B cell (primary cell): Measurements from ENCODE around the gene EGLN2. TPM values are rescaled to one million over a fixed set of nuclear protein-coding genes. Genes with fewer than 3 reads are reported as not detected.

Source experiments
- ATAC-seq: fragments of 200-7000 bp; cut with Tn5 transposase; one replicate; pipeline ENCODE4 v1.10.0; 2021; ENCODE audit warnings: low read depth, mild to moderate bottlenecking, moderate number of reproducible peaks, moderate library complexity
- CTCF ChIA-PET: fragments of 350-600 bp; sonication (Branson Sonifier 250); formaldehyde crosslinking; loops from one replicate; lab custom pipeline; 2021; ENCODE audit warnings: antibody characterized with exemption, inconsistent platforms; lab: Charles Lee
- POLR2A ChIA-PET: fragments of 350-600 bp; sonication (Branson Sonifier 250); formaldehyde crosslinking; loops from one replicate; lab custom pipeline; 2021; ENCODE audit warnings: antibody characterized with exemption; lab: Charles Lee
- DNase-seq: peaks from one replicate; pipeline ENCODE4 v3.0.0; 2013
- H2AFZ ChIP-seq: 2 replicates; pipeline ENCODE4 v1.6.1; 2012; ENCODE audit warnings: mild to moderate bottlenecking, low read depth, low read length; ENCODE audit not compliant: insufficient read depth, poor library complexity, severe bottlenecking
- H3K27ac ChIP-seq, 2 donors: 1 replicate in 1 of 2; 2 replicates in 1 of 2; pipeline ENCODE4 v1.5.1; 2012 to 2013; ENCODE audit warnings: low read length in 2 of 2, mild to moderate bottlenecking in 2 of 2, moderate library complexity in 1 of 2
- H3K27me3 ChIP-seq, 4 experiments: fragments of 200-600 bp in 1 of 4; sonication (generic) in 1 of 4; replicated peaks in 1 of 4; 1 replicate in 2 of 4; 2 replicates in 2 of 4; pipeline versions ENCODE4 v1.6.1 to v1.7.0; 2013 to 2016; ENCODE audit warnings: low read length in 3 of 4, mild to moderate bottlenecking in 2 of 4, mixed read lengths in 1 of 4, moderate library complexity in 1 of 4; ENCODE audit not compliant: insufficient read depth in 4 of 4, control insufficient read depth in 3 of 4; ENCODE audit errors: control extremely low read depth in 1 of 4
- H3K36me3 ChIP-seq, 2 experiments: replicated peaks in 1 of 2; 1 replicate in 1 of 2; 2 replicates in 1 of 2; pipeline versions ENCODE4 v1.6.1 to v1.7.1; 2013; ENCODE audit warnings: low read length in 1 of 2; ENCODE audit not compliant: insufficient read depth in 2 of 2, control insufficient read depth in 1 of 2; ENCODE audit errors: control extremely low read depth in 1 of 2, extremely low read depth in 1 of 2
- H3K4me1 ChIP-seq, 2 donors: fragments of 200-600 bp in 1 of 2; sonication (generic) in 1 of 2; 1 replicate in 1 of 2; 2 replicates in 1 of 2; pipeline versions ENCODE4 v1.5.1 to v1.6.1; 2013 to 2017; ENCODE audit warnings: low read length in 2 of 2; ENCODE audit not compliant: control insufficient read depth in 2 of 2, insufficient read depth in 2 of 2
- H3K4me2 ChIP-seq: replicated peaks from 2 replicates; pipeline ENCODE3; 2012; ENCODE audit warnings: mild to moderate bottlenecking, low read depth, low read length; ENCODE audit not compliant: poor library complexity, severe bottlenecking
- H3K4me3 ChIP-seq, 5 experiments: fragments of 200-600 bp in 1 of 5; sonication (generic) in 1 of 5; 1 replicate in 3 of 5; 2 replicates in 2 of 5; pipeline versions ENCODE4 v1.5.1 to v1.7.0; 2011 to 2016; ENCODE audit warnings: low read length in 4 of 5, mild to moderate bottlenecking in 4 of 5, low read depth in 2 of 5, control low read depth in 1 of 5, moderate library complexity in 1 of 5; ENCODE audit not compliant: insufficient read depth in 1 of 5; ENCODE audit errors: control extremely low read depth in 1 of 5, extremely low read depth in 1 of 5
- H3K79me2 ChIP-seq: fragments of 200-600 bp; sonication (generic); one replicate; pipeline ENCODE4 v1.6.0; 2016; ENCODE audit warnings: low read length; ENCODE audit not compliant: control insufficient read depth, insufficient read depth
- H3K9ac ChIP-seq: fragments of 200-600 bp; sonication (generic); 2 replicates; pipeline ENCODE4 v1.6.1; 2017; ENCODE audit warnings: mild to moderate bottlenecking, low read length, moderate library complexity
- H3K9me3 ChIP-seq, 3 donors: one replicate each; pipeline versions ENCODE4 v1.6.1 to v1.7.1; 2013; ENCODE audit warnings: low read length in 2 of 3; ENCODE audit not compliant: control insufficient read depth in 2 of 3, insufficient read depth in 1 of 3; ENCODE audit errors: control extremely low read depth in 1 of 3
- H4K20me1 ChIP-seq: 2 replicates; pipeline ENCODE4 v1.6.0; 2012; ENCODE audit warnings: mild to moderate bottlenecking, low read length; ENCODE audit not compliant: insufficient read depth, control insufficient read depth, poor library complexity, severe bottlenecking
- H3K27ac Mint-ChIP-seq: one replicate; pipeline ENCODE4 v1.8.0; 2021; ENCODE audit warnings: mixed read lengths
- H3K27me3 Mint-ChIP-seq: one replicate; pipeline ENCODE4 v1.8.0; 2021; ENCODE audit warnings: mixed read lengths
- H3K4me1 Mint-ChIP-seq: one replicate; pipeline ENCODE4 v1.8.0; 2021; ENCODE audit warnings: mixed read lengths
- H3K4me3 Mint-ChIP-seq: one replicate; pipeline ENCODE4 v1.8.0; 2021; ENCODE audit warnings: mixed read lengths
- H3K9me3 Mint-ChIP-seq: one replicate; pipeline ENCODE4 v1.8.0; 2022; ENCODE audit warnings: mixed read lengths; ENCODE audit not compliant: insufficient read depth
- CTCF ChIP-seq: fragments of 200-600 bp; IDR thresholded peaks from one replicate; pipeline ENCODE4 v1.8.0; 2022; ENCODE audit warnings: antibody characterized with exemption, mild to moderate bottlenecking
- EZH2 ChIP-seq: IDR thresholded peaks from 2 replicates; pipeline ENCODE4 v1.6.1; 2012; ENCODE audit warnings: borderline replicate concordance, low read depth, mild to moderate bottlenecking, moderate library complexity, low read length; ENCODE audit not compliant: insufficient read depth, poor library complexity, severe bottlenecking
- WGBS: methylation state at CpG from one replicate; pipeline ENCODE4 v1.1.5; 2013; ENCODE audit warnings: missing lambda C conversion rate; ENCODE audit not compliant: insufficient coverage; 5-methylcytosine and 5-hydroxymethylcytosine counted together
- intact Hi-C: fragments of 100-400 bp; cut with micrococcal nuclease; formaldehyde crosslinking; loops from one replicate; pipeline ENCODE4 v1.10.0; 2022
- polyA plus RNA-seq: library from polyadenylated mRNA; depleted of rRNA; stranded (reverse); fragments of >200 nt; gene quantifications from 2 replicates; pipeline ENCODE4 v1.2.3, GENCODE V29; 2012
- total RNA-seq, 2 donors: library from RNA; stranded (reverse); fragments of 120-200 nt in 1 of 2; gene quantifications; 1 replicate in 1 of 2; 2 replicates in 1 of 2; pipeline versions ENCODE4 v1.2.3 to v1.2.4, GENCODE V29; 2013 to 2022

EGLN2 gene
- total and polyA plus RNA-seq, 2 donors (not counting 1 experiment from before 2014, with no cell fraction given) = 130 to 178 TPM

- peak overlapping the region; percentile 60 for H3K4me3 Mint-ChIP-seq
- peak overlapping the region; percentile 42 for H3K9ac ChIP-seq
- H3K27me3 Mint-ChIP-seq = no peaks in the 10 kb centered on the region
- peak overlapping the region; percentile 26 to 47 for H3K27ac ChIP-seq
- H2AFZ ChIP-seq = no peak overlapping the region
- peak overlapping the region; percentile 63 for H3K4me2 ChIP-seq
- intact Hi-C loops = loop anchor here (1.0 to 5.0 kb wide), 2 partner anchors 22 to 508 kb away; partner anchors contain the start of gene HNRNPUL1
- H3K27ac Mint-ChIP-seq = peak overlapping the region; percentile 76
- no peaks in the 10 kb centered on the region for H3K9me3 ChIP-seq
- peaks cover 58% of the 10 kb centered on the region for H4K20me1 ChIP-seq
- H3K9me3 Mint-ChIP-seq = no peaks in the 10 kb centered on the region
- ChIA-PET CTCF (interaction anchor here (1.2 to 3.0 kb wide), 6 partner anchors 11 to 78 kb away, joined by 3 to 14 read pairs (median 12); partner anchors contain the start of gene RAB4B), POLR2A (interaction anchor here (0.5 to 1.2 kb wide), 6 partner anchors 22 to 1144 kb away, joined by 3 to 12 read pairs (median 4); partner anchors contain the start of genes COQ8B, ITPKC and RAB4B)
- peaks cover 50% of the 10 kb centered on the region for H3K4me1 Mint-ChIP-seq
- peaks cover 86% of the 10 kb centered on the region for H3K79me2 ChIP-seq
- TF ChIP-seq CTCF = no peak
- 61% methylated on average over 6 of the region's 9 CpGs for WGBS
- H3K36me3 ChIP-seq = peaks cover 17 to 46% of the 10 kb centered on the region in 2 experiments
- H3K27me3 ChIP-seq = no peaks in the 10 kb centered on the region
- no peak for ATAC-seq
- DNase-seq = no peak
- peaks cover 43 to 59% of the 10 kb centered on the region in 2 donors for H3K4me1 ChIP-seq
- H3K4me3 ChIP-seq = peak overlapping the region in 3 of 5 experiments; percentile 0 to 30 (median 13)
Observed at GRCh38 chr19:40754611-40755247, 44.3 kb upstream of the EGLN2 start.

GRCh38 chr19:40755248-40755624 is 43.8 kb upstream of the EGLN2 start:
- Histone ChIP-seq H3K4me1 (peaks cover 38 to 54% of the 10 kb centered on the region in 2 donors), H3K36me3 (peaks cover 20 to 51% of the 10 kb centered on the region in 2 experiments), H3K4me2 (peak overlapping the region; percentile 63), H3K27me3 (no peaks in the 10 kb centered on the region), H3K9me3 (no peaks in the 10 kb centered on the region), H4K20me1 (peaks cover 63% of the 10 kb centered on the region), H3K9ac (no peak overlapping the region), H2AFZ (no peak overlapping the region), H3K79me2 (peaks cover 80% of the 10 kb centered on the region), H3K27ac (no peak overlapping the region), H3K4me3 (peak overlapping the region in 1 of 5 experiments; percentile 30)
- 100% methylated on average over 3 of the region's 3 CpGs for WGBS
- POLR2A ChIA-PET = interaction anchor here (0.6 to 1.8 kb wide), 3 partner anchors 22 to 64 kb away, joined by 3 to 5 read pairs (median 4); partner anchors contain the start of gene RAB4B
- no peak for TF ChIP-seq CTCF
- TF ChIP-seq EZH2 = no peak
- DNase-seq = no peak
- Mint-ChIP-seq H3K4me1 (peaks cover 45% of the 10 kb centered on the region), H3K27ac (no peak overlapping the region), H3K9me3 (no peaks in the 10 kb centered on the region), H3K4me3 (peak overlapping the region; percentile 41), H3K27me3 (no peaks in the 10 kb centered on the region)
- no peak for ATAC-seq
- CTCF ChIA-PET = interaction anchor here (1.2 to 3.0 kb wide), 6 partner anchors 12 to 78 kb away, joined by 3 to 14 read pairs (median 12); partner anchors contain the start of gene RAB4B
- intact Hi-C loops = no loop called here
